Lung (tissue), 12 donors: ENCODE data around the gene ABHD15. TPM values are rescaled to one million over a fixed set of nuclear protein-coding genes. Genes with fewer than 3 reads are reported as not detected.
A peak's percentile ranks its signal among the peaks of the same experiment; 100 is the strongest.

Experiments
- ATAC-seq: fragments of 200-7000 bp; cut with Tn5 transposase; one replicate; pipeline ENCODE4 v1.9.1; 2020; ENCODE audit warnings: moderate number of reproducible peaks; ENCODE audit not compliant: insufficient read depth, low FRiP score
- DNase-seq, 3 donors: peaks; one replicate each; pipeline ENCODE4 v3.0.0-alpha.2; 2013 to 2017
- H3K27ac ChIP-seq, 2 donors: one replicate each; pipeline ENCODE4 v1.5.1; 2013; ENCODE audit warnings: mild to moderate bottlenecking in 2 of 2, moderate library complexity in 2 of 2, control low read depth in 1 of 2, inconsistent platforms in 1 of 2, low read depth in 1 of 2, low read length in 1 of 2
- H3K27me3 ChIP-seq, 3 donors: one replicate each; pipeline ENCODE4 v1.5.1; 2013; ENCODE audit warnings: low read length in 2 of 3; ENCODE audit not compliant: control insufficient read depth in 3 of 3, insufficient read depth in 3 of 3
- H3K36me3 ChIP-seq, 4 donors: one replicate each; pipeline ENCODE4 v1.5.1; 2013; ENCODE audit warnings: low read length in 4 of 4, mild to moderate bottlenecking in 1 of 4, moderate library complexity in 1 of 4; ENCODE audit not compliant: control insufficient read depth in 4 of 4, insufficient read depth in 4 of 4
- H3K4me1 ChIP-seq, 5 donors: one replicate each; pipeline ENCODE4 v1.5.1; 2013; ENCODE audit warnings: low read length in 5 of 5, mild to moderate bottlenecking in 2 of 5, moderate library complexity in 1 of 5; ENCODE audit not compliant: control insufficient read depth in 5 of 5, insufficient read depth in 5 of 5
- H3K4me3 ChIP-seq: one replicate; pipeline ENCODE4 v1.5.1; 2013; ENCODE audit warnings: mild to moderate bottlenecking, control low read depth, moderate library complexity
- H3K9ac ChIP-seq, 2 donors: one replicate each; pipeline ENCODE4 v1.5.1; 2013; ENCODE audit warnings: low read length in 2 of 2, control low read depth in 1 of 2; ENCODE audit not compliant: insufficient read depth in 1 of 2
- H3K9me3 ChIP-seq, 4 donors: one replicate each; pipeline ENCODE4 v1.5.1; 2013; ENCODE audit warnings: low read length in 3 of 4, mild to moderate bottlenecking in 1 of 4, moderate library complexity in 1 of 4; ENCODE audit not compliant: control insufficient read depth in 4 of 4, insufficient read depth in 3 of 4
- CTCF ChIP-seq: IDR thresholded peaks from 2 replicates; pipeline ENCODE4 v1.5.1; 2012; ENCODE audit warnings: mild to moderate bottlenecking; ENCODE audit errors: control extremely low read depth, extremely low read depth
- WGBS, 2 donors: extraction: QIAGEN DNeasy Blood & Tissue Kit; methylation state at CpG; one replicate each; pipeline ENCODE4 v1.1.7; 2013; 5-methylcytosine and 5-hydroxymethylcytosine counted together
- polyA plus RNA-seq, 2 donors: library from polyadenylated mRNA; stranded (reverse); fragments of 200-250 nt; gene quantifications; one replicate each; pipeline ENCODE4 v1.2.1, GENCODE V29; 2013
- total RNA-seq, 2 donors: library from RNA; depleted of rRNA in 1 of 2; stranded (reverse); fragments of >200 nt in 1 of 2; gene quantifications; one replicate each; pipeline ENCODE4 v1.2.1, GENCODE V29; 2014 to 2021
- donor health status: control.
- donor health status: control.
- donor health status: Bipolar disorder and iron deficiency.
- donor health status: healthy.
- donor health status: DM: yes; HTN: yes; CAD: no.

ABHD15 gene
- total and polyA plus RNA-seq, 4 donors: 4.0 to 10.5 (median 5.2) TPM

- TF ChIP-seq CTCF: no peak
- no peak overlapping the region for H3K4me3 ChIP-seq
- H3K9ac ChIP-seq: no peak overlapping the region
- 78 to 79% methylated on average over 1 of the region's 1 CpG for WGBS, 2 donors
- no peak for DNase-seq
- H3K27me3 ChIP-seq: no peaks in the 10 kb centered on the region
- peaks cover 0 to 19% (median under 1%) of the 10 kb centered on the region in 5 donors for H3K4me1 ChIP-seq
- H3K27ac ChIP-seq: no peak overlapping the region
- ATAC-seq: peak; percentile 17
- H3K36me3 ChIP-seq: no peaks in the 10 kb centered on the region
- no peaks in the 10 kb centered on the region for H3K9me3 ChIP-seq
These were observed 9.6 kb downstream of the ABHD15 start for GRCh38 chr17:29557085-29557738.

- Histone ChIP-seq H3K4me1 (peaks cover 0 to 11% (median 0%) of the 10 kb centered on the region in 5 donors), H3K36me3 (no peaks in the 10 kb centered on the region), H3K27me3 (no peaks in the 10 kb centered on the region), H3K4me3 (no peak overlapping the region), H3K9ac (no peak overlapping the region), H3K27ac (no peak overlapping the region), H3K9me3 (no peaks in the 10 kb centered on the region)
- ATAC-seq (no peak), DNase-seq (no peak)
- WGBS, 2 donors: 66 to 73% methylated on average over 3 of the region's 3 CpGs
- TF ChIP-seq CTCF: no peak
These were observed 11.0 kb downstream of the ABHD15 start for GRCh38 chr17:29555840-29556239.

- H3K4me3 ChIP-seq: no peak overlapping the region
- DNase-seq: peak; percentile 90 to 97 (median 92)
These were observed 17.5 kb downstream of the ABHD15 start for GRCh38 chr17:29549177-29549923.

More at GRCh38 chr17:29549177-29549923, 17.5 kb downstream of the ABHD15 start:
- Histone ChIP-seq H3K4me1 (peaks cover 0 to 48% (median 9%) of the 10 kb centered on the region in 5 donors), H3K27ac (no peak overlapping the region), H3K9ac (peak overlapping the region in 1 of 2 donors; percentile 40), H3K36me3 (peaks cover 0 to 2% (median 2%) of the 10 kb centered on the region in 4 donors), H3K9me3 (no peaks in the 10 kb centered on the region), H3K27me3 (no peaks in the 10 kb centered on the region)
- no peak for TF ChIP-seq CTCF
- no peak for ATAC-seq
- WGBS, 2 donors: 32 to 35% methylated on average over 5 of the region's 5 CpGs
